ENCODE data around the gene RICTOR.
"Not testable (repeated sequence)": the region's sequence is repeated elsewhere in the genome, so short reads cannot be mapped to it uniquely, and the experiment has no call there.

The RICTOR gene

DNA sequence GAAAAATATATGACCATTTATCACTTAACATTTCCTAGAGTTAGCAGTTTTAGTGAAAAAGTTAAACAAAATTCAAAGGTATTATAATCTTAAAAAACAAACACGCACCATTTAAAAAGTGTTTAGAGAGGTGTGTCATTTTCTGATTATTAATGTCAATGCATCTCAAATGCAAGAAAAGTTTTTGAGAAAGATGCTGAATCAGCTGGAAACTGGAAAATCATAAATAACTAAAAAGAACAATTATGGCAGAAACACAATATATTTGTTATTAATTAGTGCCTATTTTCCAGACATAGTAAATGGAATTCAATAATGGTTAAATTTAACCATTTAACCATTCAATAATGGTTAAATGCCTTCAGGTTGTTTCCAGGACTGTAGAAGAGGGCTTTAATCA lies 64.9 kb downstream of the RICTOR start:
- DNase-seq = no peak

- DNase-seq = no peak
Observed at GRCh38 chr5:39006650-39007049, 67.5 kb downstream of the RICTOR start.

DNA sequence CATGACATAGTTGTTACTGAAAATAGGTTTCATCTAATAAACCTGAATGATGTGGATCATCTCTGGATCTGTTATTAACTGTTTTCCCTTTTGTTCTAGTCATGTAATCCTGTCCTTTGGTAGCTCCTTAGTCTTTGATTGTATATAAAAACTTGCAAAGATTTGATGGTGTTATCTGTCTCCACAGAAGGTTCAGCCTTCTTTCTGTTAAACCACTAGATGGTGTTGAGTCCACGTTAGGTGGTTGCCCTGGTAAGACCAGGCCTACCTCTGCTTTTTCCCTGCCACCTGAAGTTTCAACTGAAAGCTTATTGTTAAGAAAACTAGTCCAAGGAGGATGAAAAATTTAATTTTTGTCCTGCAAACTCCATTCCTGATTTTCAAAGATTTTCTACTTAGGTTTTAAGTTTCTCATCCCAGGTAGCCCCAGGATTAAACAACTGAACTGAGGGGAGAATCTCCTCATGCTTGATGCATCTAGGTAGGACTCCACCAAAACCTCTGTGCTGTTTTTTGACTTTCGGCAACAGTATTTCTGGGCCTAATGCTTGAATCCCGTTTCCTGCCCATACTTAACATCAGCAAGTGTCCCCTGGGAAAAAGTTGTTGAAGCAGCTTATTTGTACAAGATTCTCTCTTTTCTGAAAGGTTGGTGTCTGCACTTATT lies 68.5 kb downstream of the RICTOR start:
- DNase-seq = no peak

DNA sequence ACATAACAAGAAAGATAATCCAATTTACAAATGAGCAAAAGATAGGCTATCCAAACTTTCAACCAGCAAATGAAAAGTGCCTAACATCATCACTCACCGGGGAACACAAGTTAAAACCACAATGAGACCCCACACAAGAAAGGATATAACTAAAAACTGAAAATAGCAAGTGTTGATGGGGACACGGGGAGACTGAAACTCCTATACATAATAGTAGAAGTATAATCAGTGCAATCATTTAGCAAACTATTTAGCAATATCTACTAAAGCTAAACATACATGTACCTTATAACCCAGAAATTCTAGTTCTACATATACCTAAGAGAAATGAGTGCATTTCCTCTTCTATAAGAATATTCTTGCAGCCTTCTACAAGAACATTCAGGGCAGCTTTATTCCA lies 72.5 kb downstream of the RICTOR start:
- no peak for DNase-seq

DNA sequence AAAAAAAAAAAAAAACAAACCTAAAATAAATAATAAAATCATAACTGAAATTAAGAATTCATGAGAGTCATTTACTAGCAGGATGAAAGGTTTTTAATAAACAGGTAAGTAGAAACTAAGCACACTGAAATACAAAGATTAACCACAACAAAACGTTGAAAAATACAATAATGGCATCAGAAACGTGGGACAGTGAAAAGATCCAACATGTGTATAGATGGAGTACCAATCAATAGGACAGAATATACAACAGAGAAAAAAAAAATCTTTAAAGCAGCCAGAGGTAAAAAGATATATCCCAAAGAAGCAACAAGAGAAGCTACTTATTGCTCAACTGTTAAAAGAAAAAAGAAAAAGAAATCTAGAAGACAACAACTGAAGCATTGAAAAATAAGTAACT lies 75.2 kb downstream of the RICTOR start:
- DNase-seq = no peak

GRCh38 chr5:38997591-38997990 lies 76.6 kb downstream of the RICTOR start:
- no peak for DNase-seq

DNA sequence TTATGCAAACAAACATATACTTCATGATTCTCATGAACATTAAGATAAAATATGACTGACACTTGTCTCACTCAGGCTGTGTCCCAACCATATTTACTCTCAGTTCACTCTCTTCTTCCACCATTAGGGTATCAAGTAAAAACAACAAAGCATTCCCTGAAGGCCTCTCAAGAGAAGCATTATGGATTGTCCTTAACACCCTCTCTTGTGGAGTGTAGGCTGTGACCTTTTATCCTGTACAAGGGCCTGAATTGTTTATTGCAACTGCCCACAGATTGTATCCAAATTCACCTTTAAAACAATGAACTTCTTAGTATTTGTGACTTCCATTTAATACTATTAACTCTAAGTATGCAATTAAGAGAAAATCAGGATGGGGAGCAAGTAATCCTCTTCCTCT lies 78.1 kb downstream of the RICTOR start:
- no peak for DNase-seq

GRCh38 chr5:38994324-38994927 lies 79.8 kb downstream of the RICTOR start:
- peak; percentile 14 to 27 for DNase-seq

DNA sequence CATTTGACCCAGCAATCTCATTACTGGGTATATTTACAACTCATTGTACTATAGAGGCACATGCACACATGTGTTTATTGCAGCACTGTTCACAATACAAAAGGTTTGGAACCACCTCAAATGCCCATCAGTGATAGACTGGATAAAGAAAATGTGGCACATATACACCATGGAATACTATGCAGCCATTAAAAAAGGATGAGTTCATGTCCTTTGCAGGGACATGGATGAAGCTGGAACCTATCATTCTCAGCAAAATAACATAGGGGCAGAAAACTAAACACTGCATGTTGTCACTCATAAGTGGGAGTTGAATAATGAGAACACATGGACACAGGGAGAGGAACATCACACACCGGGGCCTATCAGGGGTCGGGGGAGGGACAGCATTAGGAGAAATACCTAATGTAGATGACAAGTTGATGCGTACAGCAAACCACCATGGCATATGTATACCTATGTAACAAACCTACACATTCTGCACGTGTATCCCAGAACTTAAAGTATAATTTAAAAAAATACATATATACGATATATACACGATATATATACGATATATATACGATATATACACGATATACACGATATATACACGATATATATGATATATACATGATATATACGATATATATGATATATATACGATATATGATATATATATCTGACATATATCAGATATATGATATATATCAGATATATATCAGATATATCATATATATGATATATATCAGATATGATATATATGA lies 84.1 kb downstream of the RICTOR start:
- DNase-seq = not testable (repeated sequence)

DNA sequence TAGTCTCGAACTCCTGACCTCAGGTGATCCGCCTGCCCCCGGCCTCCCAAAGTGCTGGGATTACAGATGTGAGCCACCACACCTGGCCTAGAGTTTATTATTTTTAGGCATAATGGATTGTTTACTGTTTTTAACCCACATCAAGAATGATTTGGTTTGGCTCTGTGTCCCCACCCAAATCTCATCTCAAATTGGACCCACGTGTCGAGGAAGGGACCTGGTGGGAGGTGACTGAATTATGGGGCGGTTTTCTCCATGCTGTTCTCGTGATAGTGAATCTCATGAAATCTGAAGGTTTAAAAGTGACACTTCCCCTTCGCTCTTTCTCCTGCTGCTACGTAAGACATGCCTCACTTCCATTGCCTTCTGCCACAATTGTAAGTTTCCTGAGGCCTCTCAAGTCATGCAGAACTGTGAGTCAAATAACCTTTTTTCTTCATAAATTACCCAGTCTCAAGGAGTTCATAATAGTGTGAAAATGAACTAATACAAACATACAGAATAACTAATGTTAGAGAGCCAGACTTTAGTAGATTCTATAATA lies 88.2 kb downstream of the RICTOR start:
- DNase-seq = no peak

GRCh38 chr5:38979535-38979934 lies 94.7 kb downstream of the RICTOR start:
- no peak for DNase-seq

DNA sequence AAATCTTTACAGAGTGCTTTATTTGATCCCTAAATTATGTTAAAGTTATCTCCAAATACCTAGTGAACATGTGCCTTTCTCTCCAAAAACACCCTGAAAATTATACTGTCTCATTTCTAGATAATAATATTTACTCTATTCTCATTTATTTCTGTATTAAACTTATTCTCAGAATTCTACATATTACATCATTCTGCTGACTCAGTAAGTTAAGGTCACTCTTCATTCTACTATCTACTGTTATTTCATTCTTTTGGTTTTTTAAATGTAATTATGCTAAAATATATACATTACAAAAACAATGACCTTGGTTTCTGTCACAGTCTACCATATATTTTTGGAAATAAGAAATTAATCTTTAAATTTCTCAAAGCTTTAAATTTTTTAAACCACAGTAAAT lies 96.2 kb downstream of the RICTOR start:
- DNase-seq = no peak

GRCh38 chr5:38968665-38969064 lies 105.5 kb downstream of the RICTOR start:
- no peak for DNase-seq

- DNase-seq = no peak
Observed at GRCh38 chr5:38961691-38962090, 112.5 kb downstream of the RICTOR start.

GRCh38 chr5:38953426-38954012 lies 120.7 kb downstream of the RICTOR start:
- no peak for DNase-seq

DNA sequence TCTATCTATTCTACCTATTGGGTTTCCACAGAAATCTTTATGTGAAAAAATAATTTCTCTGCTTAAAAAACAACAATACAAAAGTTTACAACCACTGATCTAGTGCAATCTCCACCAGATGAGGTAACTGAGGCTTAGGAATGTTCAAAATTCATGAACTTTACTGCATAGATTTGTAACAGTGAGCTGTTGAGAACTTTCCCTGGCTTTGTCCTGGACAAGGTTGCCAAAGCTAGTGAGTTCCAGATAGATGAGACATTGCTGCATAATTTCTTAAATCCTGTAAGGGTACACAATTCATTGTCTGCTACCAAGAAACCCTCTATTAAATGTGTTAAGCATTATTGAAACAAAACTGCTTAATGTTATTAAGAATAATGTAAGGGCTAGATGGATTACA lies 125.7 kb downstream of the RICTOR start:
- no peak for DNase-seq

GRCh38 chr5:38944282-38944681 lies 129.9 kb downstream of the RICTOR start:
- no peak for DNase-seq

DNA sequence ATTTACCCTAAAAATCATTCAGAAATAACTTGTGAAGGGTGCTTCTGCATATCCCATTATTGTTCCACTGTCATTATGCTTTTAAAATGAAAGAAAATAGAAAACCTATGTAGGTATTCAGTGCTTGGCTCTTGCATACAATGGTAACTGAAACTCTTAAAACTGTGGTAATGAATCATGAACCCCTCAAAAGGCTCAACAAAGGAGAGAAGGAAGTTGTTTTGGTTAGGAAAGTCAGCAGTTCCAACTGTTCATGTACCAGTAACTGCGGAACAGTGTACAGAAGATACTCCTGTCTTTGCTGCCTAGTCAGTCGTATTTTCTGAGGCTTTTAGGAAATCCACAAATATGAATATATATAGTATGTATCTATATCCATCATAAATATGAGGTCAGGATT lies 132.3 kb downstream of the RICTOR start:
- DNase-seq = no peak

DNA sequence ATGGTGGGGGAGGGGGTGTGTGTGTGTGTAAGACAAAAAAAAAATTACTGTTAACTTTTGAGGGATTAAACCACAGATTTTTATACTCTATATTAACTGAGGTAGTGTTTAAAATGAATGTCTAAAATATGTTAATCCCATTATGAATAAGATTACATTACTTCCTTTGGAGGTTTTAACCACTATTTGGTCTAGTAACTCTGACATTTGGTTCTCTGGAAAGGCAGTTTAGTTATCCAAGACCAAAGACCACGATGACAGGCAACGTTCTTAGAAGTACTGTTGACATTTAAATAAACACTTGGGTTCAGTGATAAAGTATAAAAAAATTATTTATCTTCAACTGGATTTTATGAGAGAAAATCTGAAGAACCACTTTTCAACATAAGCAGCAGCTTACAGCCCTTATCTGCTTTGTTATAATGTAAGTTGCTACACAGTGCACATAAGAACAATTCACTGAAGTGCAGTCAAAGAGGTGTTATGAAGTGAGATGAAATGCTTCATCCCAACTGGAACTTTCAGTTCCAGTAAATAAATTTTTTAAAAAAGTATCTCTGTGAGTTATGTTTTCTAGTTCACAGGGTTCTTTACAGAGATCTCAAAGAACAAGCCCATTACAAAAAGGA lies 133.9 kb downstream of the RICTOR start:
- no peak for DNase-seq

- DNase-seq = no peak
Observed at GRCh38 chr5:38938973-38939372, 135.2 kb downstream of the RICTOR start.

DNA sequence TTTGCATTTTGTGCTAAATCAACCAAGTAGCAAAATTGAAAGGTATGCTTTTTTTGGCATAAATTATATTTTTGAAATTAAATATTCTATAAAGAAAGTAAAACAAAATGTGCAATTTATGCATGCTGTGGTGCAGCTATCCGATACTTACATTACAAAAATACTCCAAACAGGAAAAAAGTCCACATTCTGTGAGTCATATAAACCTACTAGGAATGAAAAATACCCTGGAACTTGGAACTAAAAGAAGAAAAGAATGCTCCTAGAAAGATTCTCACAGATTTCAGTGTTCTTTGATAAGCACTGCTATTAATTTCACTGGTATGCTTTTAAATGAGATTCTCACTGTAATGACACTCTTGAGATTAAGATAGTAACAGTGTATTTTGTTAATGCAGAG lies 135.8 kb downstream of the RICTOR start:
- DNase-seq = no peak

DNA sequence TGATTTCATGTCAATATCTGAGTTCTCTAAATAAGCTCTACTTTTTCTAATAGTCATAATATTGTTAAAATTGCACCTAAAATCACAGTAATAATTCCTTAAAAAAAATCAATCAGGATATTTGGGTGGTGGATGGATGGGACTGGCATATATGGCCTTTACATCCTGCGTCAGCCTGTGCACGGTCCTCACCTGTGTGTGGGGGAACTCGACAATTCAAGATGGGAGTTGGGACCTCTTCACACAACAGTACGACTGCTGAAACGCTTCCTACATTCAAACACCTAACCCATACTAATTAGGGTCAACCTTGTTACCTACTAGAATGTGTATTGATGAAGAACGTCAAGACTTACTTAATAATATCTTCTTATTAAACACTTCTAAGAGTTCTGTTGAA lies 137.9 kb downstream of the RICTOR start:
- DNase-seq = no peak

GRCh38 chr5:38935437-38935836 lies 138.8 kb downstream of the RICTOR start:
- DNase-seq = no peak

Measured in SHP77 (cell line).